NT2/D1 (cell line): ENCODE measurements around the gene MTHFD1.

Experiments used
- DNase-seq: peaks from one replicate; pipeline ENCODE4 v3.0.0-alpha.2; 2011; ENCODE audit warnings: low read depth, low spot score
- H3K27me3 ChIP-seq: 2 replicates; pipeline ENCODE4 v1.6.0; 2011; ENCODE audit warnings: mild to moderate bottlenecking; ENCODE audit not compliant: insufficient read length, insufficient read depth
- H3K36me3 ChIP-seq: 2 replicates; pipeline ENCODE4 v1.6.1; 2011; ENCODE audit warnings: mild to moderate bottlenecking, low read length, mixed read lengths; ENCODE audit not compliant: insufficient read depth, insufficient read length
- H3K4me1 ChIP-seq: 2 replicates; pipeline ENCODE4 v1.5.1; 2011; ENCODE audit not compliant: insufficient read depth, insufficient read length
- H3K4me3 ChIP-seq: 2 replicates; pipeline ENCODE4 v1.5.1; 2011; ENCODE audit warnings: low read depth; ENCODE audit not compliant: insufficient read length
- H3K9ac ChIP-seq: 2 replicates; pipeline ENCODE4 v1.6.0; 2011; ENCODE audit warnings: low read depth; ENCODE audit not compliant: insufficient read length
- H3K9me3 ChIP-seq: 2 replicates; pipeline ENCODE4 v1.5.1; 2011; ENCODE audit warnings: mild to moderate bottlenecking, low read length; ENCODE audit not compliant: insufficient read depth
- SUZ12 ChIP-seq: IDR thresholded peaks from 2 replicates; pipeline ENCODE4 v1.6.1; 2011; ENCODE audit not compliant: insufficient read length, insufficient read depth; ENCODE audit errors: extremely low read depth
- YY1 ChIP-seq: IDR thresholded peaks from 2 replicates; pipeline ENCODE4 v1.6.1; 2011; ENCODE audit not compliant: insufficient read length, insufficient read depth
- ZNF274 ChIP-seq: IDR thresholded peaks from 2 replicates; pipeline ENCODE4 v1.6.1; 2011; ENCODE audit warnings: mild to moderate bottlenecking, low read depth, low read length

MTHFD1 gene

DNA sequence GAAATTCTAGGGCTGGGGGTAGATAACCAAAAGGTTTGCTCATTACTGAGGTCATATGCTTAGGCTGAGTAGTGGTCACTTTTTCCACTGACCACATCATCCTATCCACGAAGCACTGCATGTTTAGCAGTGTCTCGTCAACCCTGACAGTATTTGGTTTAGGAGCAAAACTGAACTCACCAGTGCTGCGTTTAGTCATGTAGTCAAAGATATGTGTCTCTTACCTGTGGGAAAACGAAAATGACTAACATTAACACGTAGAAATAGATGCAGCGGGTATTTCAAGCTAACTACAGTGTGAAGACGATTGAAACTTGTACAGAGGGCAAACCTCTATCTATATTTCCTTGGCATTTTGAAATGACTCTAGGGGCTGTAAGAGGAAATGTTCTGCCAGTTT, 34.6 kb downstream of the MTHFD1 start:
- Histone ChIP-seq H3K36me3 (peaks cover 88% of the 10 kb centered on the region), H3K4me3 (no peak overlapping the region), H3K9ac (no peak overlapping the region)

DNA sequence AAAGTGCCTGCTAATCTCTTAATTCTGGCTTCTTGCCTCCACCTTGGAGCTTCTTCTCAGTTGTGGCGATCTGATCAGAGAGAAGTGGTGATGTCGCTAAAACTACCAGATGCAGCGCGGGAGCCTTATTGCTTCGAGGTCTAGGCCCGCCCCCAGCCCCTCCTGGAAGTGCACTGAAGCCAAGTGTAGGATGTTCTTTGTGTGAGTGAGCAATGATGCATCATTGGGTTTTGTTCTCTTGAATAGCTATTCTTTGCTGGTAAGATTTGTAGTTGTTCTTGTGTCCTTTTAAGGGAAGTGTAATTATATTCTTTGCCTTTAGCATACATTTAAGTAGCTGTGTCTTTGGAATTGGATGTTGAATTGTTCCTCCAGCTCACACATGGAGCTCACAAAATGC, 35.8 kb downstream of the MTHFD1 start:
- no peak overlapping the region for H3K9ac ChIP-seq
- DNase-seq: no peak
- H3K4me3 ChIP-seq: no peak overlapping the region
- no peaks in the 10 kb centered on the region for H3K27me3 ChIP-seq
- no peaks in the 10 kb centered on the region for H3K9me3 ChIP-seq
- peaks cover 85% of the 10 kb centered on the region for H3K36me3 ChIP-seq
- TF ChIP-seq ZNF274 (no peak), YY1 (no peak), SUZ12 (no peak)
- no peaks in the 10 kb centered on the region for H3K4me1 ChIP-seq

More for the DNA sequence above, 34.6 kb downstream of the MTHFD1 start:
- H3K9me3 ChIP-seq: no peaks in the 10 kb centered on the region
- no peaks in the 10 kb centered on the region for H3K4me1 ChIP-seq
- H3K27me3 ChIP-seq: no peaks in the 10 kb centered on the region
- no peak for TF ChIP-seq YY1
- no peak for DNase-seq

DNA sequence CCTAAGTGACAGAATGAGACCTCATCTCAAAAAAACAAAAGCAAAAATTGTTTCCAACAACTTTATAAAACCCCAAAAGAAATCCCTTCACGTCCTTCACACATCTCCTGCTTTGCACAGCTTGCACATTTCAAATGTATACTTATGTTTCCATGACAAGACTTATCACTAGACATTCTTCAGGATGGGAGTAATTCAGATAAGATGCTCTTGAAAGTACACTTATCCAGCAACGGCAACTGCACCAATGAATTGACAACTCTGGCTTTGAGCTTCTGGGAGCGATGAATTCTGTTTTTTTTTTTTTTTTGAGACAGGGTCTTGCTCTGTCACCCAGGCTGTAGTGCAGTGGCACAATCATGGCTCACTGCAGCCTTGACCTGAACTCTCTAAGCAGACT, 46.4 kb downstream of the MTHFD1 start:
- no peak for TF ChIP-seq SUZ12
- Histone ChIP-seq H3K4me1 (no peaks in the 10 kb centered on the region), H3K27me3 (no peaks in the 10 kb centered on the region), H3K36me3 (peaks cover 89% of the 10 kb centered on the region), H3K9me3 (no peaks in the 10 kb centered on the region), H3K4me3 (no peak overlapping the region), H3K9ac (no peak overlapping the region)
- DNase-seq: no peak

DNA sequence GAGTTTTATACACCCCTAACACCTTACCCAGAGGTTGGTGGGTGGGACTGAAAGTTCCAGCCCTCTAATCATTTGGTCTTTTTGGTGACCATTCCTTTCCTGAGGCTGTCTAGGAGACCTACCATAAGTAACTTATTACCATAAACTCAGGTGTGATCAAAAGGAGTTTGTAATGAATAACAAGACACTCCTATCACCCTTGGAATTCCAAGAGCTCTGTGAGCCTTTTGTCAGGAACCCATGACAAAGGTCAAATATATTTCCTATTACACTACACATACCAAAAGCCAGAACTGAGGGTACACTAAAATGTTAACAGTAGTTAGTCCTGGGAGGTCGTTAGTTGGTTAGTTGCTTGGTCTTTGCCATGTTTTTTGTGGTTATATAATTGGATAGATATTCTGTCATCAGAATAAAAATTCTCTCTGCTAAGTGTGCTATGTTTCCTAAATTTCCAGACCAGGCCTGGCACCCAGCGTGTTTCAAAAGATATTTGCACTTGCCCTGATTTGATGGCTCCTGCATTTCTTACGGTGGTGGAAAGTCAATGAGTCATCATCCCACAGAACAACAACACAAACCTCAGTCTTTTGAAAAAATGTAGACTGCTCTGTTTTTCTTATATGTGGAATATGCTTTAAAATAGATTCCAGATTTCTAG, 50.2 kb downstream of the MTHFD1 start:
- DNase-seq: no peak
- TF ChIP-seq SUZ12: no peak
- TF ChIP-seq ZNF274: no peak
- no peak for TF ChIP-seq YY1
- Histone ChIP-seq H3K9ac (no peak overlapping the region), H3K27me3 (no peaks in the 10 kb centered on the region), H3K4me3 (no peak overlapping the region), H3K36me3 (peaks cover 84% of the 10 kb centered on the region), H3K4me1 (no peaks in the 10 kb centered on the region), H3K9me3 (no peaks in the 10 kb centered on the region)

DNA sequence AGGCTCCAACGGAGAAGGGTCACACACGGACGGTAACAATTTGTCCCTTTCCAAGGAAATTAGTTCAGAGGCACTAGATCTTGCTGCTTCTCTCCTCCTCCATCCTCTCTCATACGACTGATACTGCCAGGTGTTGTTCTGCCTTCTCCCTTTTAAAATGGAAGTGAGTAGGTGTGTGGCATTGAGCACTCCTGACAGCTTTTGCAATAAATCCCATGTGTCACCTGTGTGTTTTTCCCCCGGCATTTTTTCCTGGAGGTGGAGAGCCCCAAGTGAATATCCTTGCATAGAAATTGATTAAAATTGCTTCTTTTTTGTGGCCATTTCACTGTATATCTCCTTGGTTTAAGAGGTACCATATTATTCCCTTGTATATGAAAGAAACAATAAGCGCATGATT, 51.0 kb downstream of the MTHFD1 start:
- Histone ChIP-seq H3K9ac (no peak overlapping the region), H3K27me3 (no peaks in the 10 kb centered on the region), H3K9me3 (no peaks in the 10 kb centered on the region), H3K4me1 (no peaks in the 10 kb centered on the region), H3K4me3 (no peak overlapping the region), H3K36me3 (peaks cover 84% of the 10 kb centered on the region)
- TF ChIP-seq SUZ12: no peak
- TF ChIP-seq ZNF274: no peak
- no peak for TF ChIP-seq YY1
- DNase-seq: no peak

DNA sequence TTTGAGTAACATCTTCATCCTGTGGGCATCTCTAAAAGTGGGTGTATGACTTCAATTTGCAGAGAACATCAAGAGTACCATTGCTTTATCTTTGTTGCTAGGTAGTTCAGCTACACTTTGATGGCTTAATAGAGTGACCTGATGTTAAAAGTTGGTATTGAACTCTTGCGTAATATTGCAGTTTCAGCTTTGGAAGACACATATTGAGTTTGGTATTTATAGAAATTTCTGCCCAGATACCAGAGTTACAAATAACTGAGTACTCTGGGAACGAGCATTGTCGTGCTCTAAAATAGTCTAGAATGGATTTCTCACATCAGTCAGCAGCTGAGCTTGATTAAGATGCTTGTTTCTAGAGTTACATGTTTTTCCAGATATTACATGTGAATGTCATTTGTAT, 52.3 kb downstream of the MTHFD1 start:
- no peak for DNase-seq
- Histone ChIP-seq H3K4me3 (no peak overlapping the region), H3K9me3 (no peaks in the 10 kb centered on the region), H3K36me3 (peaks cover 87% of the 10 kb centered on the region), H3K9ac (no peak overlapping the region), H3K27me3 (no peaks in the 10 kb centered on the region), H3K4me1 (no peaks in the 10 kb centered on the region)
- no peak for TF ChIP-seq ZNF274
- no peak for TF ChIP-seq SUZ12
- no peak for TF ChIP-seq YY1

DNA sequence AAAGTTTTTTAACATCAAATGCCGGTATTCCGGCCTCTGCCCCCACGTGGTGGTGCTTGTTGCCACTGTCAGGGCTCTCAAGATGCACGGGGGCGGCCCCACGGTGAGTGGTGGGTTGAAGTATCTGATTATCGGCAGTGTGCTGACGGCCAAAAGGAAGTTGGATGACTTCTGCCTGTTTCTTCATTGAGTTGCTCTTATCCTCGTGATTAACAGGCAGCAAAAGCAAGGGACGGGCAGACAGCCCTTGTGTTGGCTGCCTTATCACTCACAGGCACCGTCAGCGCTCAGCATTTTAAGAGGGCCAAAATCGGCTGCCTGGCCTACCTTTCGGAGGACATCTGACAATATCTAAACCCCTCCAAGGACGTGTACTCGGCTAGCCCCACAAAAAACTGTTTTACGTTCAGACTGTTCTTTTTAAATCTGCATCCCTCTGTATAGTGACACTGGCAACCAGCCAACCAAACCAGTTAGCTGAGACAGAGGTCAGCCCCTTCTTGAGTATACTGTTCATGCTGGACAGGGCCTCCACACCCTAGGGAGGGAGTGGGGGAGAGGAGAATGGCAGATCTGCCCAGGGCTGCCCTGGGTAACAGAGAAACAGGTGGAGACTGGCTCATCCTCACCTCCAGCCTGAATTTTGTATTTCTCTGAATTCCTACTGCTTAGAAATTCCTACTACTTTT, 54.3 kb downstream of the MTHFD1 start:
- no peaks in the 10 kb centered on the region for H3K4me1 ChIP-seq
- TF ChIP-seq SUZ12 (no peak), YY1 (no peak), ZNF274 (no peak)
- H3K4me3 ChIP-seq: no peak overlapping the region
- DNase-seq: no peak
- H3K9me3 ChIP-seq: no peaks in the 10 kb centered on the region
- H3K27me3 ChIP-seq: no peaks in the 10 kb centered on the region
- no peak overlapping the region for H3K9ac ChIP-seq
- peaks cover 75% of the 10 kb centered on the region for H3K36me3 ChIP-seq

DNA sequence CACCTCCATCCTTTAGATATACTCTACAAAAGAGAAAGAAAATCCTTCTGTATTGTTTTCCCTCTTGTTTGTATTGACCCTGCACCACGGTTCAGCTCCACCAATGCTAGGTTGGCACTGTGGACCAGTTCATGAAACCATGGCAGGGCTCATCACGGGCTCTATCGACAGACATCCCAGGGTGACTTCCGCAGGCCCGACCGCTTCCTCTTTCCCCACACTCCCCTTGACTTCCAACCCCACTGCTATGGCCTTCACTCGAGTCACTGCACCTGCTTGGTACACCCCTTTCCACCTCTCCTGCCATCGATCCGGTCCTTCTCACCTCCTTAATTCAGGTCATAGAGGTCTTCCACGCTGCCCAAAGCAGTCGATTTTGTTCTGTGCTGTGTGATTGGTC, 56.0 kb downstream of the MTHFD1 start:
- Histone ChIP-seq H3K27me3 (no peaks in the 10 kb centered on the region), H3K4me3 (no peak overlapping the region), H3K36me3 (peaks cover 76% of the 10 kb centered on the region), H3K9ac (no peak overlapping the region), H3K4me1 (no peaks in the 10 kb centered on the region), H3K9me3 (no peaks in the 10 kb centered on the region)
- no peak for DNase-seq
- TF ChIP-seq SUZ12: no peak
- no peak for TF ChIP-seq YY1
- TF ChIP-seq ZNF274: no peak
